Liver (tissue), 9 donors: ENCODE data around the gene FCSK. TPM values are rescaled to one million over a fixed set of nuclear protein-coding genes. Genes with fewer than 3 reads are reported as not detected.

Experiments used
- DNase-seq: peaks from one replicate; pipeline ENCODE4 v3.0.0-alpha.2; 2017; ENCODE audit warnings: low spot score
- H3K27ac ChIP-seq, 2 donors: one replicate each; pipeline ENCODE4 v1.7.0; 2013; ENCODE audit warnings: inconsistent platforms in 2 of 2, low read length in 2 of 2, control low read depth in 1 of 2, low read depth in 1 of 2, mild to moderate bottlenecking in 1 of 2
- H3K27me3 ChIP-seq, 4 donors: one replicate each; pipeline versions ENCODE4 v1.6.1 to v1.7.0; 2013; ENCODE audit warnings: low read length in 3 of 4, inconsistent platforms in 1 of 4, mild to moderate bottlenecking in 1 of 4, moderate library complexity in 1 of 4; ENCODE audit not compliant: control insufficient read depth in 4 of 4, insufficient read depth in 4 of 4
- H3K36me3 ChIP-seq, 4 donors: one replicate each; pipeline versions ENCODE4 v1.6.1 to v1.7.0; 2013; ENCODE audit warnings: low read length in 3 of 4, mild to moderate bottlenecking in 3 of 4, low read depth in 1 of 4, moderate library complexity in 1 of 4; ENCODE audit not compliant: control insufficient read depth in 4 of 4, insufficient read depth in 3 of 4
- H3K4me1 ChIP-seq, 4 donors: one replicate each; pipeline versions ENCODE4 v1.6.1 to v1.7.0; 2013; ENCODE audit warnings: low read length in 3 of 4, mild to moderate bottlenecking in 3 of 4, moderate library complexity in 1 of 4; ENCODE audit not compliant: control insufficient read depth in 4 of 4, insufficient read depth in 4 of 4
- H3K4me3 ChIP-seq, 3 donors: one replicate each; pipeline versions ENCODE4 v1.6.1 to v1.7.0; 2013; ENCODE audit warnings: low read length in 3 of 3, control low read depth in 1 of 3, low read depth in 1 of 3, mild to moderate bottlenecking in 1 of 3
- H3K9ac ChIP-seq, 2 donors: one replicate each; pipeline ENCODE4 v1.7.0; 2013; ENCODE audit warnings: low read length in 2 of 2, mild to moderate bottlenecking in 2 of 2, moderate library complexity in 2 of 2, control low read depth in 1 of 2, low read depth in 1 of 2
- H3K9me3 ChIP-seq, 4 donors: one replicate each; pipeline versions ENCODE4 v1.6.1 to v1.7.0; 2013; ENCODE audit warnings: low read length in 3 of 4; ENCODE audit not compliant: control insufficient read depth in 4 of 4
- ATF3 ChIP-seq: IDR thresholded peaks from 2 replicates; pipeline ENCODE4 v1.6.1; 2016; ENCODE audit warnings: antibody characterized with exemption
- CTCF ChIP-seq: fragments of 150-350 bp; IDR thresholded peaks from 2 replicates; pipeline ENCODE4 v1.5.1; 2017; ENCODE audit warnings: improper control_type of control experiment, low read depth, low read length; ENCODE audit not compliant: missing input control
- EGR1 ChIP-seq, 2 donors: IDR thresholded peaks; 2 replicates each; pipeline ENCODE4 v1.6.1; 2016 to 2018; ENCODE audit warnings: antibody characterized with exemption in 2 of 2, low read depth in 2 of 2
- FOXA1 ChIP-seq: IDR thresholded peaks from 2 replicates; pipeline ENCODE4 v1.6.1; 2016; ENCODE audit warnings: antibody characterized with exemption
- FOXA2 ChIP-seq: IDR thresholded peaks from 2 replicates; pipeline ENCODE4 v1.6.1; 2016; ENCODE audit warnings: antibody characterized with exemption
- GABPA ChIP-seq, 2 donors: IDR thresholded peaks in 1 of 2; conservative IDR thresholded peaks in 1 of 2; 2 replicates each; pipeline ENCODE4 v1.6.1; 2016; ENCODE audit warnings: antibody characterized with exemption in 2 of 2, mild to moderate bottlenecking in 1 of 2, moderate library complexity in 1 of 2
- HNF4A ChIP-seq, 2 donors: conservative IDR thresholded peaks; 2 replicates each; pipeline ENCODE4 v1.6.1; 2016; ENCODE audit warnings: antibody characterized with exemption in 2 of 2, mild to moderate bottlenecking in 2 of 2
- HNF4G ChIP-seq: IDR thresholded peaks from 2 replicates; pipeline ENCODE4 v1.6.1; 2016; ENCODE audit warnings: antibody characterized with exemption
- JUND ChIP-seq, 2 donors: IDR thresholded peaks; 2 replicates each; pipeline ENCODE4 v1.6.1; 2016; ENCODE audit warnings: antibody characterized with exemption in 2 of 2
- MAX ChIP-seq: IDR thresholded peaks from 2 replicates; pipeline ENCODE4 v1.6.1; 2016; ENCODE audit warnings: antibody characterized with exemption
- NR2F2 ChIP-seq: IDR thresholded peaks from 2 replicates; pipeline ENCODE4 v1.6.1; 2016; ENCODE audit warnings: antibody characterized with exemption
- RAD21 ChIP-seq, 2 donors: IDR thresholded peaks; 2 replicates each; pipeline ENCODE4 v1.6.1; 2016; ENCODE audit warnings: antibody characterized with exemption in 2 of 2, mild to moderate bottlenecking in 2 of 2
- REST ChIP-seq: IDR thresholded peaks from 2 replicates; pipeline ENCODE4 v1.6.1; 2016; ENCODE audit warnings: antibody characterized with exemption, mild to moderate bottlenecking
- RXRA ChIP-seq, 2 donors: IDR thresholded peaks; 2 replicates each; pipeline ENCODE4 v1.6.1; 2017 to 2018; ENCODE audit warnings: antibody characterized with exemption in 2 of 2, mild to moderate bottlenecking in 1 of 2
- SP1 ChIP-seq: IDR thresholded peaks from 2 replicates; pipeline ENCODE4 v1.6.1; 2018; ENCODE audit warnings: antibody characterized with exemption, mild to moderate bottlenecking
- TAF1 ChIP-seq: conservative IDR thresholded peaks from 2 replicates; pipeline ENCODE4 v1.6.1; 2016; ENCODE audit warnings: antibody characterized with exemption, mild to moderate bottlenecking
- YY1 ChIP-seq: IDR thresholded peaks from 2 replicates; pipeline ENCODE4 v1.6.1; 2016; ENCODE audit warnings: antibody characterized with exemption, mild to moderate bottlenecking
- ZBTB33 ChIP-seq: IDR thresholded peaks from 2 replicates; pipeline ENCODE4 v1.6.1; 2016; ENCODE audit warnings: antibody characterized with exemption
- WGBS: extraction: QIAGEN DNeasy Blood & Tissue Kit; methylation state at CpG from one replicate; pipeline ENCODE4 v1.1.7; 2013; 5-methylcytosine and 5-hydroxymethylcytosine counted together
- polyA plus RNA-seq, 2 donors: library from polyadenylated mRNA; stranded (reverse) in 1 of 2; unstranded in 1 of 2; fragments of 200-250 nt in 1 of 2; fragments of >200 nt in 1 of 2; fragmentation: Nextera tagmentation in 1 of 2; extraction: Ambion mirVana in 1 of 2; gene quantifications; one replicate each; pipeline versions ENCODE4 v1.2.1 to v1.2.3, GENCODE V29; 2013 to 2015
- total RNA-seq, 2 donors: library from RNA; depleted of rRNA; stranded (reverse); fragments of >200 nt; gene quantifications; one replicate each; pipeline ENCODE4 v1.2.3, GENCODE V29; 2014
- donor health status: healthy.
- donor health status: healthy.
- donor health status: healthy.
- donor health status: healthy.
- donor health status: healthy.

The FCSK gene
- total and polyA plus RNA-seq, 4 donors = 4.3 to 20.2 (median 8.5) TPM

- no peaks in the 10 kb centered on the region for H3K9me3 ChIP-seq
- no peak overlapping the region for H3K27ac ChIP-seq
- H3K4me1 ChIP-seq = peaks cover 13 to 33% (median 19%) of the 10 kb centered on the region in 4 donors
- H3K36me3 ChIP-seq = no peaks in the 10 kb centered on the region
- H3K4me3 ChIP-seq = no peak overlapping the region
- no peak for DNase-seq
- no peak overlapping the region for H3K9ac ChIP-seq
- WGBS = 88% methylated on average over 5 of the region's 5 CpGs
- H3K27me3 ChIP-seq = no peaks in the 10 kb centered on the region
- TF ChIP-seq HNF4G (no peak), HNF4A (conservative IDR thresholded peaks at IDR 0.05) (no peak), ZBTB33 (no peak), RXRA (IDR thresholded peaks at IDR 0.05) (no peak), GABPA (IDR thresholded peaks at IDR 0.05 in 1 of 2, conservative IDR thresholded peaks at IDR 0.05 in 1 of 2) (no peak), JUND (IDR thresholded peaks at IDR 0.05) (no peak), SP1 (no peak), FOXA2 (no peak), RAD21 (IDR thresholded peaks at IDR 0.05) (no peak), NR2F2 (no peak), YY1 (no peak), CTCF (no peak), TAF1 (no peak), FOXA1 (no peak), MAX (no peak), EGR1 (IDR thresholded peaks at IDR 0.05; ENCODE audit: low read depth in 2 of 2) (no peak), REST (no peak), ATF3 (no peak)
Measured at GRCh38 chr16:70437017-70437581, 17.3 kb upstream of the FCSK start.
